NCI-H1092 treated with DMSO at 0.1 percent for 48 hours (cell line): ENCODE measurements around the gene MED12L.
A peak's percentile ranks its signal among the peaks of the same experiment; 100 is the strongest.

Source experiments
- DNase-seq: peaks from one replicate; lab custom pipeline; 2025; lab: John Stamatoyannopoulos, UW

Gene MED12L

GRCh38 chr3:151410891-151411559, 325.6 kb downstream of the MED12L start:
- no peak for DNase-seq

GRCh38 chr3:151412989-151413388, 327.5 kb downstream of the MED12L start:
- no peak for DNase-seq

GRCh38 chr3:151415289-151415688, 329.8 kb downstream of the MED12L start:
- no peak for DNase-seq

- no peak for DNase-seq
These were observed 334.3 kb downstream of the MED12L start for GRCh38 chr3:151419806-151420205.

GRCh38 chr3:151421938-151422337, 336.5 kb downstream of the MED12L start:
- no peak for DNase-seq

- no peak for DNase-seq
These were observed 337.6 kb downstream of the MED12L start for GRCh38 chr3:151423091-151423490.

- no peak for DNase-seq
These were observed 340.3 kb downstream of the MED12L start for GRCh38 chr3:151425627-151426340.

GRCh38 chr3:151426341-151426657, 340.8 kb downstream of the MED12L start:
- DNase-seq = no peak

GRCh38 chr3:151428386-151428785, 342.9 kb downstream of the MED12L start:
- no peak for DNase-seq

GRCh38 chr3:151430821-151431484, 345.5 kb downstream of the MED12L start:
- DNase-seq = no peak

GRCh38 chr3:151431940-151432339, 346.5 kb downstream of the MED12L start:
- no peak for DNase-seq

- no peak for DNase-seq
These were observed 347.3 kb downstream of the MED12L start for GRCh38 chr3:151432616-151433372.

- DNase-seq = no peak
These were observed 348.9 kb downstream of the MED12L start for GRCh38 chr3:151434151-151434890.

GRCh38 chr3:151436675-151437446, 351.4 kb downstream of the MED12L start:
- no peak for DNase-seq

- no peak for DNase-seq
These were observed 352.4 kb downstream of the MED12L start for GRCh38 chr3:151437906-151438305.

GRCh38 chr3:151439652-151440125, 354.2 kb downstream of the MED12L start:
- peak; percentile 45 for DNase-seq

GRCh38 chr3:151440940-151441339, 355.5 kb downstream of the MED12L start:
- no peak for DNase-seq

GRCh38 chr3:151443583-151443982, 358.1 kb downstream of the MED12L start:
- no peak for DNase-seq

GRCh38 chr3:151445273-151446001, 360.0 kb downstream of the MED12L start:
- no peak for DNase-seq

GRCh38 chr3:151446002-151446340, 360.5 kb downstream of the MED12L start:
- no peak for DNase-seq
